NCI-H2081 treated with DMSO at 0.1 percent for 48 hours (cell line): Measurements from ENCODE around the gene ZNF546.
"Not testable (repeated sequence)": the region's sequence is repeated elsewhere in the genome, so short reads cannot be mapped to it uniquely, and the experiment has no call there.

Experiments used
- DNase-seq: peaks from one replicate; lab custom pipeline; 2025; lab: John Stamatoyannopoulos, UW

Gene ZNF546

DNA sequence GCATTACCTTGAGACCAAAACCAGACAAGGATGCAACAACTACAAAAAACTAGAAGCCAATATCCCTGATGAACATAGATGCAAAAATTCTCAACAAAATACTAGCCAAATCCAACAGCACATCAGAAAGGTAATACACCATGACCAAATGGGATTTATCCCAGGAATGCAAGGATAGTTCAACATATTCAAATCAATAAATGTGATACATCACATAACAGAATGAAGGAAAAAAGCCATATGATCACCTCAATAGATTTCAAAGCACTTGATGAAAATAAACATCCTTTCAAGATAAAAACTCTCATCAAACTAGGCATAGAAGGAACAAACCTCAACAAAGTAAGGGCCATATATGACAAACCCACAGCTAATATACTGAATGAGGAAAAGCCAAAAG is 10.2 kb upstream of the ZNF546 start:
- DNase-seq, result no peak

DNA sequence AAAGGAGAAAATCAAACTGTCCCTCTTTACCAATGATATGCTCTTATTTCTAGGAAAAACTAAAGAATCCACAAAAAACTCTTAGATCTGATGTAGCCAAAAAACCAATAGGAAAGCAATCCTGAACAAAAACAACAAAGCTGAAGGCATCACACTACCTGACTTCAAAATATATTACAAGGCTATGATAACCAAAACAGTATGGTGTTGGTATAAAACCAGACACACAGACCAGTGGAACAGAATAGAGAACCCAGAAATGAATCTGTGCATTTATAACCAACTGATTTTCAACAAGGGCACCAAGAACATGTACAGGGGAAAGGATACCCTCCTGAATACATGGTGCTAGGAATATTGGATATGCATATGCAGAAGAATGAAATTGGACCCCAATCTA is 9.7 kb upstream of the ZNF546 start:
- no peak for DNase-seq

DNA sequence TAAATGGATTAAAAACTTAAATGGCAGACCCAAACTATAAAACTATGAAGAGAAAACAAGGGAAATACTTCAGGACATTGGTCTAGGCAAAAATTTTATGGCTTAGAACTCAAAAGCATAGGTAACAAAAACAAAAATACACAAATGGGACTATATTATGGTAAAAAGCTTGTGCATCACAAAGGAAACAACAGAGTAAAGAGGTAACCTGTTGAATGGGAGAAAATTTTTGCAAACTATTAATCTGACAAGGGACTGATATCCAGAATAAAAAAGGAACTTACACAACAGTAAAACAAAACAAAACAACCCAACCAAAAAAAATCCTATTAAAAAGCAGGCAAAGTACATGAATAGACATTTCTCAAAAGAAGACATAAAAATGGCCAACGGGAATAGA is 9.3 kb upstream of the ZNF546 start:
- DNase-seq, result no peak

DNA sequence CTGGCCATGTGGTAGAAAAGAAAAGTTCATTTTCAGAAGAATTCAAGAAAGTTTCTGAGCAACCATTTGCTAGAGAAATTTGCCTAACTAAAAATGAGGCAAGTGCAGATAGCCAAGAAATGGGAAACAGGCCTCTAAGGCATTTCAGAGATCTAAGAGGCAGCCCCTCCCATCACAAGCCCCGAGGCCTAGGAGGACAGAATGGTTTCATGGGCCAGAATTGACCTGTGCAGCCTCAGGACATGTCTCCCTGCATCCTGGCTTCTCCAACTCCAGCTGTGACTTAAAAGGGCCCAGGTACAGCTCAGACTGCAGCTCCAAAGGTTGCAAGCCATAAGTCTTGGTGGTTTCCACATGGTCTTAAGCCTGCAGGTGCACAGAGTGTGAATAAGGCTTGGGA is 3.3 kb upstream of the ZNF546 start:
- no peak for DNase-seq

DNA sequence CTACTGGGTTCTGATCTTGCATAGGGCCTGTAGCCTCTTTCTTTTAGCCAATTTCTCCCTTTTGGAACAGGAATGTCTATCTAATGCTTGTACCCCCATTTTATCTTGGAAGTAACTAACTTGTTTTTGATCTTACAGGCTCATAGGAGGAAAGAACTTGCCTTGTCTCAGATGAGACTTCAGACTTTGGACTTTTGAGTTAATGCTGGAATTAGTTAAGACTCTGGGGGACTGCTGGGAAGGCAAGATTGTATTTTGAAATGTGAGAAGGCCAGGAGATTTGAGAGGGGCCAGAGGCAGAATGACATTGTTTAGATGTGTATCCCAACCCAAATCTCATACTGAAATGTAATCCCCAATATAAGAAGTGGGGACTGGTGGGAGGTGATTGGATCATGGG is 2.5 kb upstream of the ZNF546 start:
- DNase-seq, result no peak

DNA sequence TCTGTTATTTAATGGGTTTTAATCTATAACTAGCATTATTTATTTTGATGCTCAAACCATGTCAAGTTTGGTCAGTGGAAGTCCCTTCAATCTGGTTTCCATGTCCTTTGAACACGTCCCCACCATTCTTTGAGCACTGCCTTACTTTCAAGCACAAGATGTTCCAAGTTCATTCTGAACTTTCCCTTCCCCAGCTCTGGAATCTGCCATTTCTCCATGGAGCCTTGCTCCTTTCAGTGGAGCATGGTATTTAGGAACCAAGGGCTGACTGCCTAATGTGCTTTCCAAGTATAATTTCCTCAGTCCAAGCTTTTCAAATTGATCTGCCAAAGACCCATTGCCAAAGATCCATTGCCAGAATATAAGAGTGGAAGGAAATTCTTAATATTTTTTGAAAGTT is 1.1 kb upstream of the ZNF546 start:
- no peak for DNase-seq

DNA sequence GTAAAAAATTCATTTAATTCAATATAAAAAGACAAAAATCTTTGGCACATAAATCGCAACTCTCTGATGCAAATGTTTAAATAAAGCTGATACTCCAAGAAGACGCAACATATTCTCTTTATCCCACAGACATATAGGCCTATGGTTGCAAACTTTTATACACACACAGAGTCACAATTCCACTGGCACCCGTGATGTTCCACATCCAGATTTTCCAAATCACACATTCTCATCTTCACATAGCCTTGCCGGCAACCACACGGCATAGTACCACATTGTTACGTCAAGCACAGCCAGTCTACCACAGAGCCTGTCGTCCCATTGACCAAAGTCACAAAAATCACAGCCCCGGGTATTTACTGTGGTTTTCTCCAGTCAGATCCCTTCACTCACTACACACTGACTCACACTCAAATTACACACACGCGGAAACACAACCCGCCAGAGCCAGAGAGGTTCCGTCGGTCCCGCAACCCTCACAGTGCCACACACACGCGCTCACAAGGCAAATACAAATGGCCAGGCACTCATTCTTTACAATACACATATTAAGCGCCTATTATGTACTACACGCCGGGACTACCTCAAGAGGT is 546 bp upstream of the ZNF546 start:
- DNase-seq, result no peak

DNA sequence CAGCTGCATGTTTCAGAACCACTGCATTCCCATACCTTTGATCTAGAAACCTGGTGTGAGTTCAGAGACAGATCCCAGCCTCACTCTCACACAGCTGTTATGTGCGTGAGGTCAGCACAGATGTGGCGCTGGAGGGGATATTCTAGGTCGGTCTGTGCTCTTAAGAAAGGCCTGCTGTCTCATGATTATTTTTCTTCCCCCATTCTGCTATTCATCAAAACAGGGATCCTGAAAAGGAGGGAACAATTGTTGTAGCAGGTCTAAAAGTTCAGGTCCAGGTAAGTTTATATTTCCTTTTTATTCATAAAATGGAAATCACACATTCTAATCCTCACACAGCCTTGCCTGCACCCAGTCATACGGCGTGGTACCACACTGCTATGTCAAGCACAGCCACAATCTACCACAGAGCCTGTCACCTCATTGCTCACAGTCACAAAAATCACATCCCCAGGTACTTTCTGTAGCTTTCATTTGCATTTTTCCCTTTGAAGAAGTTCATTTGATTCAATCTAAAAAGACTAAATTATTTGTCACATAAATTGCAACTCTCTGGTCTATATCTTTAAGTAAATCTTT is 867 bp downstream of the ZNF546 start:
- DNase-seq, result no peak

DNA sequence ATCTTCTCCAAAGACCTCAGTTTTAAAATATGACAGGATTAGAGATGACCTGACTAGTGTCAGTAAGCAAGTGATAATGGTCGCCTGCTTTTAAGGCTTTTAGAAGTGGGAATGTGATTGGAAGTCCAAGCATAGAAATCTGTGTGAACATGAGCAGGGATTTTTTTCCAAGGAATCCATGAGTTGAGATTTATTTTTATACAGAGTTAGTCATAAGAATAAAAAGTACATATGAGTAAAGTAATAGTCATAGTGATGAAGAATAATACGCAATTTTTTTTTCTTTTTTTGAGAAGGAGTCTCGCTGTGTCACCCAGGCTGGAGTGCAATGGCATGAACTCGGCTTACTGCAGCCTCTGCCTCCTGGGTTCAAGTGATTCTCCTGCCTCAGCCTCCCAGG is 1.6 kb downstream of the ZNF546 start:
- DNase-seq, result no peak

DNA sequence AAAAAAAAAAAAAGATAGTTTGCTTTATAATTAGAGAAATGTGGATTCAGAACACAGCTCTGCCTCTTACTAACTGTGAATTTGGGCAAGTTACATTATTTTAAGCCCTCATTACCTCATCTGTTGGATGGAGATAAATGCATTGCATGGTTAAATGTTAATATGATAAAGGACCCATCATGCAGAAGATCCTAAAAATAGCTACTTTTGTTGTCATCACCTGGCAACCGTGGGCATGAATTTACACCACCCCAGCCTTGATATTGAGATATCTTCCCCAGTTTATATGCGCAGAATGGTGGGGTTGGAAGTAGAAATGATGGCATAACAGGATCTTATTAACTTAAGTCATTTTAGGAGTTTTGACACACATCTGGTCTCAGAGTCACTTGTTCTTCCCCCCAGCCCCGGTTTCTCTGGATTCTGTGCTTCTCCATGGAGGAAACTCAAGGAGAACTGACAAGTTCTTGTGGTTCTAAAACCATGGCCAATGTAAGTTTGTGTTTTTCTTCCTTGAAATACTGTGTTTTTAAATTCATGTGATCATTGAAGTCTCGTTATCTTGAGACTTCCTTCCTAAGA is 8.9 kb downstream of the ZNF546 start:
- no peak for DNase-seq

DNA sequence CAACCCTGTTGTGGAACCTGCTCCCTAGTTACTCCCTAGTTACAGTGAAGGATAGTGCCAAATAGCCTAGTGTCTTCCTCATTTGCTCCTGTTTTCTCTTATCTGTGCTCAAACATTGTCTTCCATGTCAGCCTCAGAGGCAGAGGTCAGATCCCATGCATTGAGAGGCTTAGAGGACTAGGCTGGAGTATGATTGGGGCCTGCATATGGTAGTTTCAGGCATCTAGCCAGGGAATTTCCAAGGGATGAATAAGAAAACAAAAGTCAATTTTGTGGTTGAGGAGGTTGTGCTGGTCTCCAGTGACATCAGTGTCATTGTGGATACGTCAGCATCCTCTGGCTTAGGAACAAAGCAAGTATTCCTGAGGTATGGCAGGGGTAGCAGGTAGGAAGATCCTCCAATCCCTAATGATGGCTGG is 9.4 kb downstream of the ZNF546 start:
- no peak for DNase-seq

DNA sequence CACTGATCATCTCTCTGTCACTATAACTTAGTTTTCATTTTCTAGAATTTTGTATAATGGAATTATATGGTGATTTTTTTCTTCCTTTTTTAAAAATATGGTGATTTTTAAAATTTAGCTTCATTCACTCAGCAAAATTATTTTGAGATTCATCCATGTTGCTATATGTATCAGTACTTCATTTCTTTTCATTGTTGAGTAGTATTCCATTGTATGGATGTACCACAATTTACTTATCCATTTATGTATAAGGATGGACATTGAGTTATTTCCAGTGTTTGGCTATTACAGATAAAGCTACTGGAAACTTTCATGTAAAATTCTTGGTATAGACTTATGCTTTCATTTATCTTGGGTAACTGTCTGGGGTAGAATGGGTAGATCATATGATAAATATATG is 12.8 kb downstream of the ZNF546 start:
- no peak for DNase-seq

DNA sequence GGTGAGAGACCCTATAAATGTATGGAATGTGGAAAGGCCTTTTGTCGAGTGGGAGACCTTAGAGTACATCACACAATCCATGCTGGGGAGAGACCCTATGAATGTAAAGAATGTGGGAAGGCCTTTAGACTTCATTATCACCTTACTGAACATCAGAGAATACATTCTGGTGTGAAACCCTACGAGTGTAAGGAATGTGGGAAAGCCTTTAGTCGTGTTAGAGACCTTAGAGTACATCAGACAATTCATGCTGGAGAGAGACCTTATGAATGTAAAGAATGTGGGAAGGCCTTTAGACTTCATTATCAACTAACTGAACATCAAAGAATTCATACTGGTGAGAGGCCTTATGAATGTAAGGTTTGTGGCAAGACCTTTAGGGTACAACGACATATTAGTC is 17.1 kb downstream of the ZNF546 start:
- no peak for DNase-seq

DNA sequence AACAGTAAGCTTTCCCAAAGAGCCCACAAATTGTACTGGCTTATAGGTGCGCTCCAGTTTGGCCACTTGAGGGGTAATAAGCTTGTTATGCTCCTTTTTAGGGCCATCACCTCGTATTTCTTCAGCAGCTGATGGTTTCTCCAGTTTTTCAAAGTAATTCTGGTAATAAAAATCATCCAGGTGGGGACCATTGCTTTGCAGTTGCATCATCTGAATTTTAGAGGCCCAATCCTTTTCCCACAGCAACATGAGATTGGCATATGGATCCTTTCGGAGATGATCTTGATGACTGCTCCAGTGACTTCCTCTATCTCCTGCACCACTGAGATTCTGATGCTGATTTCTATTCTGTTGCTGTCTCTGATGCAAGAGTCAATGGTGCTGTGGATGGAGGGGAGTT is 27.1 kb downstream of the ZNF546 start:
- no peak for DNase-seq

DNA sequence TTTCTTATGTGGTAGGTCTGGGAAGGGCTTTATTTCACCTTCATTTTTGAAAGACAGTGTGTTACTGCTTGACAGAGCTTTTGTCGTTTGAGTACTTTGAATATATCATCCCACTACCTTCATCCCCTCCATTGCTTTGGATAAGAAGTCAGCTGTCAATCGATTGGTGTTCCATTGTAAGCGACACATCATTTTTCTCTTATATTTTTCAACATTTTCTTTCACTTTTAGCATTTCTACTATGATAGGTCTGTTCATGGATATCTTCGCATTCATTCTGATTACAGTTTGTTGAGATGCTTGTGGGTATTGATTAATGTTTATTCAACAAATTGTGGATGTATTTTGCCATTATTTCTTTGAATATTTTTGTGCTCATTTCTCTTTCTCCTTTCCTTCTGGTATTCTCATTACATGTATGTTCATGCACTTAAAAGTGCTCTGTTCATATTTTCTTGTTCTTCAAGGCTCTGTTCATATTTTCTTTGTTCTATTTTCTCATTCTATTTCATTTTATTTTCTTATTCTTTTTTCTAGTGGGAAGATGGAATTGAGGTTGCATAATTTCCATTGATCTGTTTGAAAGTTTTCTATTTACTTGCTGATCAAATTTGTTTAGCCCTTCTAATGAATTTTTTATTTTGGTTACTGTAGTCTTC is 29.2 kb downstream of the ZNF546 start:
- no peak for DNase-seq

DNA sequence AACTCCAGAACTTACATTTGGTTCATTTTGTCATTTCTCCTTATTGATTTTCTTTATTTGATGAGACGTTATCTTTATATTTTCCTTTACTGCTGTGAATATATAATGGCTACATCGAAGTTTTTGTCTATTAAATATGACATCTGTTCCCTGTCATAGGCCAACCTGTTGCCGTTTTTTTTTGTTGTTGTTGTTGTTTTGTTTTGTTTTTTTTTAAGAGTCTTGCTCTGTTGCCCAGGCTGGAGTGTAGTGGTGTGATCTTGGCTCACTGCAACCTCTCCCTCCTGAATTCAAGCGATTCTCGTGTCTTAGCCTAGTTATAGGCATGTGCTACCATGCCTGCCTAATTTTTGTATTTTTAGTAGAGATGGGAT is 29.7 kb downstream of the ZNF546 start:
- no peak for DNase-seq

DNA sequence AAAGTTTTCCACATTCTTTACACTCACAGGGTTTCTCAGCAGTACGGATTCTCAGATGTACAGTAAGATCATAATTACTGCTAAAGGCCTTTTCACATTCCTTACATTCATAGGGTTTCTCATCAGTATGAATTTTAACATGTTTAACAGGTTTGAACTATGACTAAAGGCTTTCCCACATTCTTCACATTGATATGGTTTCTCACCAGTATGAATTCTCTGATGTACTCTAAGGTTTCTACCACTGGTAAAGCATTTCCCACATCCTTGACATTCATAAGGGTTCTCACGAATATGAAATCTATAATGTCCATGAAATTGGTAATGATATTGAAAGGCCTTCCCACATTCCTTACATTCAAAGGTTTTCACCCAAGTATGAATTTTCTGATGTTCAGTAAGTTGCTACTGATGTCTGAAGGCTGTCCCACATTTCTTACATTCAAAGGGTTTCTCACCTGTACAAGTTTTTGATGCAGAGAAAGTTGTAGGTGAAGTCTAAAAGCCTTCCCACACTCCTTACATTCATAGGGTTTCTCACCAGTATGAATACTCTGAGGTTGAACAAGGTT is 37.2 kb downstream of the ZNF546 start:
- no peak for DNase-seq

DNA sequence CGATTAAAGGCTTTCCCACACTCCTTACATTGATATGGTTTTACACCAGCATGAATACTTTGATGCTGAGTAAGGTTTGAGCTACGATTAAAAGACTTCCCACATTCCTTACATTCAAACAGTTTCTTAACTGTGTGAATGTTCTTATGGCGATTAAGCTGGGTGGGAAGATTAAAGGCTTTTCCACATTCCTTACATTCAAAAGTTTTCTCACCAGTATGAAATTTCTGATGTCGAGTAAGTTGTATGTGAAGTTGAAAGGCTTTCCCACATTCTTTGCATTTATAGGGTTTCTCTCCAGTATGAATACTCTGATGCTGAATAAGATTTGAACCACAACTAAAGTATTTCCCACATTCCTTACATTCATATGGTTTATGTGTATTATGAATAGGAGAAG is 39.1 kb downstream of the ZNF546 start:
- DNase-seq, result no peak

DNA sequence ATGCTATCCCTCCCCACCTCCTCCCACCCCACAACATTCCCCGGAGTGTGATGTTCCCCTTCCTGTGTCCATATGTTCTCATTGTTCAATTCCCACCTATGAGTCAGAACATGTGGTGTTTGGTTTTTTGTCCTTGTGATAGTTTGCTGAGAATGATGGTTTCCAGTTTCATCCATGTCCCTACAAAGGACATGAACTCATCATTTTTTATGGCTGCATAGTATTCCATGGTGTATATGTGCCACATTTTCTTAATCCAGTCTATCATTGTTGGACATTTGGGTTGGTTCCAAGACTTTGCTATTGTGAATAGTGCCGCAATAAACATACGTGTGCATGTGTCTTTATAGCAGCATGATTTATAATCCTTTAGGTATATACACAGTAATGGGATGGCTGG is 41.2 kb downstream of the ZNF546 start:
- DNase-seq, result not testable (repeated sequence)

DNA sequence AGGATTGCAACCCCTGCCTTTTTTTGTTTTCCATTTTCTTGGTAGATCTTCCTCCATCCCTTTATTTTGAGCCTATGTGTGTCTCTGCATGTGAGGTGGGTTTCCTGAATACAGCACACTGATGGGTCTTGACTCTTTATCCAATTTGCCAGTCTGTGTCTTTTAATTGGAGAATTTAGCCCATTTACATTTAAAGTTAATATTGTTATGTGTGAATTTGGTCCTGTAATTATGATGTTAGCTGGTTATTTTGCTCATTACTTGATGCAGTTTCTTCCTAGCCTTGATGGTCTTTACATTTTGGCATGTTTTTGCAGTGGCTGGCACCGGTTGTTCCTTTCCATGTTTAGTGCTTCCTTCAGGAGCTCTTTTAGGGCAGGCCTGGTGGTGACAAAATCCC is 44.9 kb downstream of the ZNF546 start:
- DNase-seq, result not testable (repeated sequence)

DNA sequence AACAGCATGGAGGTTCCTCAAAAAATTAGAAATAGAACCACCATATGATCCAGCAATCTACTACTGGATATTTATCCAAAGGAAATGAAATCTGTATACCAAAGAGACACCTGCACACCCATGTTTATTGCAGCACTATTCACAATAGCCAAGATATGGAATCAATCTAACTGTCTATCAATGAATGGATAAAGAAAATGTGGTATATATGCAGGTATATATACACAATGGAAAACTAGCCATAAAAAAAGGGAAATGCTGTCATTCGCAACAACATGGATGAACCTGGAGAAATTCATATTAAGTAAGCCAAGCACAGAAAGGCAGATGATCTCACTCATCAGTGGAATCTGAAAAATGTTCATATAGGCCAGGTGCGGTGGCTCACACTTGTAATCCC is 56.6 kb downstream of the ZNF546 start:
- no peak for DNase-seq

DNA sequence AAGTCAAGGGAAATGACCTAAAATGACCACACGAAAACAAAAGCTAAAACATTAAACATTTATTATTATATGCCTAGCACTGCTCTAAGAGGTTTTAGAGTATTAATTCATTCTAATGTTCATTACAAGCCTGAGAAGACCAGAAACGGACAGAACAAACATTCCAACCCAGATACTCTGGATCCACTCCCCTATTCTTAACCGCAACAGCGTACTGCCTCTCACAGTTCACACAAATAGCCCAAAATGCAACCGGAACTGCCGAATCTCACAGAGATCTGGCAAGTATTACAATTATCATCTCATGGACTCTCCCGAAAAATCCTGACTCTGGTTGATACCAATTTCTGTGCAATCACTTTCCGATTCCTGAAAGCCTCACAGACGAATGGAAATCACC is 57.8 kb downstream of the ZNF546 start:
- DNase-seq, result no peak

DNA sequence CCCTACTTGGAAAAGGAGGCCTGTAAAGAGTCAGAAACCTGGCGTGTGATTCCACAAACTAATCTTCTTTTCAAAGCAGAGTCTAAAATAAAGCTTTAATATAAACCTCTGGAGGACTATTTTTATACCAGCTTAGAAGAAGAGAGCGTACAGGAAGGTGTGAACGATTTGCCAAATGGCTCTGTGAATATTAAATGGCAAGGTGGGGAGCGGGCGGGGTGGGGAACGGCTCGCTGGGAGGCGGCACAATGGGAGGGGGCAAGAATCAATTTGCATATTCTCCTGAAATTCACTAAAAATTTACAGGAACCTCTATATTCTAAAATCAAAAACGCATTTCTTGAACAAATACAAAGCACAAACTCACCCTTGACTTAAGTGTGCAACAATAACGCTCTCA is 58.2 kb downstream of the ZNF546 start:
- no peak for DNase-seq
